Thoracic aorta (tissue), 2 donors: ENCODE results near the gene BLOC1S6. TPM values are rescaled to one million over a fixed set of nuclear protein-coding genes. Genes with fewer than 3 reads are reported as not detected.

Source experiments
- ATAC-seq: fragments of 150-250 bp; one replicate; pipeline ENCODE4 v1.8.0; 2017; ENCODE audit warnings: low read depth; ENCODE audit not compliant: insufficient number of reproducible peaks, low FRiP score
- DNase-seq: peaks from one replicate; pipeline ENCODE4 v3.0.0-alpha.2; 2020; ENCODE audit warnings: low spot score
- H3K27ac ChIP-seq, 2 donors: fragments of 200-600 bp; sonication (generic); 1 replicate in 1 of 2; 2 replicates in 1 of 2; pipeline ENCODE4 v1.5.1; 2016; ENCODE audit warnings: mild to moderate bottlenecking in 2 of 2, moderate library complexity in 2 of 2
- H3K27me3 ChIP-seq: fragments of 200-600 bp; sonication (generic); replicated peaks from 2 replicates; pipeline ENCODE4 v1.6.0; 2016; ENCODE audit warnings: mild to moderate bottlenecking; ENCODE audit not compliant: insufficient read depth
- H3K36me3 ChIP-seq: fragments of 200-600 bp; sonication (generic); one replicate; pipeline ENCODE4 v1.5.1; 2016
- H3K4me1 ChIP-seq, 2 donors: fragments of 200-600 bp; sonication (generic); 1 replicate in 1 of 2; 2 replicates in 1 of 2; pipeline versions ENCODE4 v1.5.1 to v1.6.0; 2016; ENCODE audit warnings: low read depth in 2 of 2, mild to moderate bottlenecking in 1 of 2; ENCODE audit not compliant: control insufficient read depth in 1 of 2
- H3K4me3 ChIP-seq: fragments of 200-600 bp; sonication (generic); 2 replicates; pipeline ENCODE4 v1.5.1; 2016; ENCODE audit warnings: mild to moderate bottlenecking
- H3K9me3 ChIP-seq: fragments of 200-600 bp; sonication (generic); 2 replicates; pipeline ENCODE4 v1.5.1; 2016
- CTCF ChIP-seq: fragments of 200-600 bp; sonication (generic); IDR thresholded peaks from one replicate; pipeline ENCODE4 v1.5.1; 2019; ENCODE audit warnings: antibody characterized with exemption
- total RNA-seq, 2 donors: library from RNA; depleted of rRNA; stranded (reverse); fragments of >200 nt; gene quantifications; one replicate each; pipeline versions ENCODE4 v1.1.0 to v1.2.3, GENCODE V29; 2016

BLOC1S6 gene
- total RNA-seq, 2 donors from 2014 or later, result 41.4 to 85.3 TPM

DNA sequence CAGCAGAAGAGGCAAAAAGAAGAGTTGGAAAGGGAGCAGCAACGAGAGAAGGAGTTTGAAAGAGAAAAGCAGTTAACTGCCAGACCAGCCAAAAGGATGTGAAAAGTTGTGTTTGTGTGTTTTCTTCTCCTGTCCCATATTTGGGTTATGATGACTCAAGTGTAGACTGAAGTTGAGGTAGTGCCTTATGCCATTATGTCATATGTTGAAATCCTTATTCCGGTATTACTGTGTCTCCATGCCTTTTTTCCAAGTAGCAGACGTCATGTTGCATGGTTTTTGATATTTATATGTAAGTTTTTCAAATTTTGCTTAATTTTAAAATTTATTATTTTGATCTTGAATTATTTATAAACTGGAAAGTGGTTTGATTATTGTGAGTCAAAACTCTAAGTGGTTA, 19.2 kb downstream of the BLOC1S6 start:
- no peak overlapping the region for H3K4me3 ChIP-seq
- ATAC-seq, result no peak
- TF ChIP-seq CTCF, result no peak
- no peak overlapping the region for H3K27ac ChIP-seq
- H3K4me1 ChIP-seq, result peaks cover 0 to 3% of the 10 kb centered on the region in 2 donors
- no peaks in the 10 kb centered on the region for H3K27me3 ChIP-seq
- H3K36me3 ChIP-seq, result peaks cover 4% of the 10 kb centered on the region
- H3K9me3 ChIP-seq, result no peaks in the 10 kb centered on the region
- DNase-seq, result no peak

GRCh38 chr15:45606841-45607240, 19.7 kb downstream of the BLOC1S6 start:
- Histone ChIP-seq H3K4me3 (no peak overlapping the region), H3K9me3 (no peaks in the 10 kb centered on the region), H3K4me1 (peaks cover 0 to 3% of the 10 kb centered on the region in 2 donors), H3K27ac (no peak overlapping the region), H3K27me3 (no peaks in the 10 kb centered on the region), H3K36me3 (peaks cover 4% of the 10 kb centered on the region)
- DNase-seq, result no peak
- no peak for TF ChIP-seq CTCF
- ATAC-seq, result no peak

- Histone ChIP-seq H3K4me1 (no peaks in the 10 kb centered on the region), H3K27ac (no peak overlapping the region), H3K9me3 (no peaks in the 10 kb centered on the region), H3K4me3 (no peak overlapping the region), H3K36me3 (peaks cover 4% of the 10 kb centered on the region), H3K27me3 (no peaks in the 10 kb centered on the region)
- no peak for ATAC-seq
- no peak for DNase-seq
- peak; percentile 18 for TF ChIP-seq CTCF
These were observed 24.1 kb downstream of the BLOC1S6 start for GRCh38 chr15:45611305-45611704.

DNA sequence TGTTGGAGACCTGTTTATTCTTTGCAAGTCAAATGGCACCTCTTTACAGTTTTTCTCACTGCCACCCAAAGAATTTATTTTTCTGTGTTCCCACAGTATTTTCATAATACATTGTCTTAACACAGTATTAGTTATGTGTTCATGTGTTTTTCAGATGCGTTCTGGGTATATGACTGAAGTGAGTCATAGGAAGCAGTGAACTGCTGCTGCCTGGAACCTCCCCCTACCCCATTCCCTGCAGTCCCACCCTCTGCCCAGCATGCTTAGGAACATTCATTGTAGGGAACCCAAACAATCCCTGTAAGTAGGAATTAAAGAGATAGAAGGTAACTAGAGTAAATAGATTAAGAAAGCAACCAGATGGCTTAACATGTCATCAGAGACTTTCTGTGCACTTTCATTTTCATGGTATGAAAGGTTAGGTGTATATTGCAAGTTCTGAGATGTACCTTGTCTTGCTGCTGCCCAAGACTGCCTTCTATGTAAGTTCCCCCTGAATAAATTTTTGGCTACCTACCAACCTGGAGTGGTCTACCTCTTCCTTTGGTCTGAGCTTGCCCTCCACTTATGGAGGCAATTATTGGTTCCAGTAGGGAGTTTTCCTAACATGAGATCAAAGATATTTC, 25.7 kb downstream of the BLOC1S6 start:
- DNase-seq, result no peak

GRCh38 chr15:45616901-45617323, 29.7 kb downstream of the BLOC1S6 start:
- no peak overlapping the region for H3K27ac ChIP-seq
- no peak overlapping the region for H3K4me3 ChIP-seq
- ATAC-seq (no peak), DNase-seq (no peak)
- H3K9me3 ChIP-seq, result no peaks in the 10 kb centered on the region
- no peaks in the 10 kb centered on the region for H3K36me3 ChIP-seq
- H3K4me1 ChIP-seq, result no peaks in the 10 kb centered on the region
- TF ChIP-seq CTCF, result no peak
- H3K27me3 ChIP-seq, result no peaks in the 10 kb centered on the region

More for the DNA sequence above, 25.7 kb downstream of the BLOC1S6 start:
- no peaks in the 10 kb centered on the region for H3K4me1 ChIP-seq
- no peak overlapping the region for H3K4me3 ChIP-seq
- H3K27me3 ChIP-seq, result no peaks in the 10 kb centered on the region
- peaks cover 4% of the 10 kb centered on the region for H3K36me3 ChIP-seq
- H3K27ac ChIP-seq, result no peak overlapping the region
- no peak for TF ChIP-seq CTCF
- ATAC-seq, result no peak
- no peaks in the 10 kb centered on the region for H3K9me3 ChIP-seq
